ENCODE measurements around the gene LINGO3.

Gene LINGO3

GRCh38 chr19:2330632-2331284, 22.8 kb upstream of the LINGO3 start:
- in situ Hi-C loops (cut with MboI; ENCODE audit: low pct_unique_long_range_greater_than_20kb, low sequenced_read_pairs, unreplicated experiment), result no loop called here
- TF ChIP-seq, protein P1, sequence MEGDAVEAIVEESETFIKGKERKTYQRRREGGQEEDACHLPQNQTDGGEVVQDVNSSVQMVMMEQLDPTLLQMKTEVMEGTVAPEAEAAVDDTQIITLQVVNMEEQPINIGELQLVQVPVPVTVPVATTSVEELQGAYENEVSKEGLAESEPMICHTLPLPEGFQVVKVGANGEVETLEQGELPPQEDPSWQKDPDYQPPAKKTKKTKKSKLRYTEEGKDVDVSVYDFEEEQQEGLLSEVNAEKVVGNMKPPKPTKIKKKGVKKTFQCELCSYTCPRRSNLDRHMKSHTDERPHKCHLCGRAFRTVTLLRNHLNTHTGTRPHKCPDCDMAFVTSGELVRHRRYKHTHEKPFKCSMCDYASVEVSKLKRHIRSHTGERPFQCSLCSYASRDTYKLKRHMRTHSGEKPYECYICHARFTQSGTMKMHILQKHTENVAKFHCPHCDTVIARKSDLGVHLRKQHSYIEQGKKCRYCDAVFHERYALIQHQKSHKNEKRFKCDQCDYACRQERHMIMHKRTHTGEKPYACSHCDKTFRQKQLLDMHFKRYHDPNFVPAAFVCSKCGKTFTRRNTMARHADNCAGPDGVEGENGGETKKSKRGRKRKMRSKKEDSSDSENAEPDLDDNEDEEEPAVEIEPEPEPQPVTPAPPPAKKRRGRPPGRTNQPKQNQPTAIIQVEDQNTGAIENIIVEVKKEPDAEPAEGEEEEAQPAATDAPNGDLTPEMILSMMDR (IDR thresholded peaks at IDR 0.05; ENCODE audit: extremely low read depth, insufficient read depth, missing control alignments), result no peak
- DNase-seq (ENCODE audit: low spot score), result no peak

DNA sequence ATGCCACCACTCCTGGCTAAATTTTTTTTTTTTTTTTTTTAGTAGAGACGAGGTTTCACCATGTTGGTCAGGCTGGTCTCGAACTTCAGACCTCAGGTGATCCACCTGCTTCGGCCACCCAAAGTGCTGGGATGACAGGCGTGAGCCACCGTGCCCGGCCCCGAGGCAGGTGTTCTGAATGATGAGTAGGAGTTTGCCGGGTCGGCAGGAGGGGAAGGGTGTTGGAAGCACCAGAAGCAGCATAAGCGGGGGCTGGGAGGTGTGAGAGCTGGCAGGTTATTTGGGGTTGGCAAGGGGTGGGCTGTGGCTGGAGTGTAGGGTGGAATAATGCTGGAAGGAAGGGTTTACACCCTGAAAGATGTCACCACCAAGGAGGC, 22.3 kb upstream of the LINGO3 start:
- TF ChIP-seq, protein P1 (IDR thresholded peaks at IDR 0.05; ENCODE audit: extremely low read depth, insufficient read depth, missing control alignments), result no peak
- in situ Hi-C loops (cut with MboI; ENCODE audit: low pct_unique_long_range_greater_than_20kb, low sequenced_read_pairs, unreplicated experiment), result no loop called here
- no peak for DNase-seq (ENCODE audit: low spot score)

DNA sequence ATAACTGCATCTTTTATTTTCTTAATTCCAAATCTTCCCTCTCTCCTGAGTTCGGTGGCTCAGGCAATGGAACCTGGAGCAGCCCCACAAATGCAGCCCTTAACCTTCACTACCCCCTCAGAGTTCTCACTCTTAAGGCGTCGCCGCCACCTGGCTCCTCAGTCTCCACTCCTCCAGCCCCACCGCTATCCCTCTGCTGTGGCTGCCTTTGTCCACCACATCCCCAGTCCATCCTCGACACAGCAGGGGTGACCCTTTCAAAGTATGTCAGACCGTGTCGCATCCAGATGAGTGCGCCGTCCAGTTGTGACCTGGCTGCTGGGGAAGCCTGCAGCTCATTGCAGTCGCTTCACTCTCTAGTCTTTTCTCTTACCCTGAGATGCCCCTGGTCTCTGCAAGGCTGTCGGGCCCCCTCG, 21.6 kb upstream of the LINGO3 start:
- in situ Hi-C loops (cut with MboI; ENCODE audit: low pct_unique_long_range_greater_than_20kb, low sequenced_read_pairs, unreplicated experiment), result no loop called here
- TF ChIP-seq, protein P1 (IDR thresholded peaks at IDR 0.05; ENCODE audit: extremely low read depth, insufficient read depth, missing control alignments), result no peak

DNA sequence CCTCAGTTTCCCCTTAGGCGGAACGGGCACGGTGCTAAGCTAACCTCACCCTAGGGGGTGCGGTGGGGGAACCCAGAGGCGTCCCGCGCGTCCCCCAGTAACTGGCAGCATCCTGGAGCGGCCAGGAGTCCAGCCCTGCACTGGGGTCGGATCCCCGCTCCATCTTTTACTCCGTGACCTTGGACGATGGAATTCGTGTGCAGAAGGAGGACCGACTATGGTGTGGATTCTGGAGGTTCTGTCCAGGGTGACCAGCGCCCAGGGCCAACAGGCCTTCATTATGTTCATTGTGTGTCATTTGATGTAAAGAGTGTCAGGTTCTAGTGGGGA, 21.2 kb upstream of the LINGO3 start:
- TF ChIP-seq, protein P1 (IDR thresholded peaks at IDR 0.05; ENCODE audit: extremely low read depth, insufficient read depth, missing control alignments), result no peak
- DNase-seq (ENCODE audit: low spot score), result no peak
- in situ Hi-C loops (cut with MboI; ENCODE audit: low pct_unique_long_range_greater_than_20kb, low sequenced_read_pairs, unreplicated experiment), result no loop called here

More for the DNA sequence above, 21.6 kb upstream of the LINGO3 start:
- no peak for DNase-seq (ENCODE audit: low spot score)

DNA sequence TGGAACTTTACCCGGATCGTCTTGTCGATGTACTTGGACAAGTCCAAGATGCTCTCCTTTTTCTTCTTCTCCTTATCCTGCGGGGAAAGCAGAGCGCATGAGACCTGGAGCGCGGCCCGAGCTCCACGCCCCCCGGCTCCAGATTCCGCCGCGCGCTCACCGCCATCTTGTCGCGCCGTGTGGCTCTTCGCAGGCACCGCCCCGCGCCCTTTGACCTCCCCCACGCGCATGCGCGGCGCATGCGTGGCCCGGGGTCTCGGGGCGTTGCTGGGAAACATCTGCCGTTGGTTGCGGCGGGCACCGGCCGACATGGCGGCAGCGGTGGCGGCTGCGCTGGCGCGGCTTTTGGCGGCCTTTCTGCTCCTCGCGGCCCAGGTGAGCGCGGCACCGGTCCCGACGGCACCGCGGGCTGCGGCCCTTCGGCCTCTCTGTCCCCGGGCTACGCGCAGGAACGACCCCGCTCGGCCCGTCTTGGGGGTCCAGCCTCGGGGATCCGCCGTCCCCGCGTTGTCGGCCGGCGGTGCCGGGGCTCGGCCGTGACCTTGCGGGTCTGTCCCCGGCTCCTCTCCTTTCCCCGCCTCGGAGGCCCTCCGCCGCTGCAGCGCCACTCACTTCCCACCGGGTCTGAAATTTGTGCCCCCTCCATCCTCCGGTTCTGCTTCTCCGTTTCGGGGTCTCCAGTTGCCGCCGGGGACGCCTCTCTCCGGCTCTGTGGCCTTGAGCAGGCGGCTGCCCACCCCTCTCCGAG, 20.6 kb upstream of the LINGO3 start, which contains the start of the genes LSM7 and SPPL2B:
LSM7 (minus strand) TSS at position 186 of the 748 bp plus-strand sequence; CDS start at position 166, 20 bp downstream.
SPPL2B (plus strand) TSS at position 284 of the 748 bp plus-strand sequence; CDS start at position 310, 26 bp downstream.
- peak; percentile 99 for DNase-seq (ENCODE audit: low spot score)
- in situ Hi-C loops (cut with MboI; ENCODE audit: low pct_unique_long_range_greater_than_20kb, low sequenced_read_pairs, unreplicated experiment), result no loop called here
- TF ChIP-seq, protein P1 (IDR thresholded peaks at IDR 0.05; ENCODE audit: extremely low read depth, insufficient read depth, missing control alignments), result no peak

- DNase-seq (ENCODE audit: low spot score), result peak; percentile 89
- in situ Hi-C loops (cut with MboI; ENCODE audit: low pct_unique_long_range_greater_than_20kb, low sequenced_read_pairs, unreplicated experiment), result no loop called here
- TF ChIP-seq, protein P1 (IDR thresholded peaks at IDR 0.05; ENCODE audit: extremely low read depth, insufficient read depth, missing control alignments), result no peak
Measured at GRCh38 chr19:2327773-2328400, 19.9 kb upstream of the LINGO3 start.
